DND-41 (cell line): ENCODE results near the gene GABBR2.

Experiments used
- ATAC-seq: fragments of 200-7000 bp; cut with Tn5 transposase; 3 replicates; pipeline ENCODE4 v1.9.1; 2021; ENCODE audit warnings: low read depth; ENCODE audit not compliant: insufficient read depth
- DNase-seq: peaks from one replicate; pipeline ENCODE4 v3.0.0-alpha.2; 2020
- H2AFZ ChIP-seq: 2 replicates; pipeline ENCODE4 v1.6.0; 2012; ENCODE audit warnings: low read depth, low read length
- H3K27ac ChIP-seq: 2 replicates; pipeline ENCODE4 v1.5.1; 2012; ENCODE audit warnings: low read length, inconsistent platforms
- H3K27me3 ChIP-seq: fragments of 200-600 bp; sonication (generic); 2 replicates; pipeline ENCODE4 v1.6.0; 2012; ENCODE audit warnings: low read length, mild to moderate bottlenecking, inconsistent platforms; ENCODE audit not compliant: insufficient read depth, poor library complexity
- H3K36me3 ChIP-seq: 2 replicates; pipeline ENCODE4 v1.5.1; 2012; ENCODE audit warnings: low read length, inconsistent platforms; ENCODE audit not compliant: insufficient read depth
- H3K4me1 ChIP-seq: 2 replicates; pipeline ENCODE4 v1.5.1; 2012; ENCODE audit warnings: mild to moderate bottlenecking, low read length; ENCODE audit not compliant: insufficient read depth
- H3K4me2 ChIP-seq: 2 replicates; pipeline ENCODE4 v1.6.0; 2012; ENCODE audit warnings: mild to moderate bottlenecking, moderate library complexity, low read length, inconsistent platforms; ENCODE audit not compliant: insufficient read depth
- H3K4me3 ChIP-seq, 2 experiments: fragments of 200-600 bp in 1 of 2; shearing (Covaris generic) in 1 of 2; 2 replicates each; pipeline ENCODE4 v1.5.1; 2012 to 2016; ENCODE audit warnings: inconsistent platforms in 2 of 2, low read length in 2 of 2, mild to moderate bottlenecking in 2 of 2, low read depth in 1 of 2, moderate library complexity in 1 of 2
- H3K79me2 ChIP-seq: 2 replicates; pipeline ENCODE4 v1.6.0; 2012; ENCODE audit warnings: low read length, inconsistent platforms; ENCODE audit not compliant: insufficient read depth
- H3K9ac ChIP-seq: 2 replicates; pipeline ENCODE4 v1.6.0; 2012; ENCODE audit warnings: low read depth, mild to moderate bottlenecking, inconsistent platforms, low read length, moderate library complexity
- H3K9me3 ChIP-seq: 2 replicates; pipeline ENCODE4 v1.5.1; 2012; ENCODE audit warnings: low read length, moderate library complexity, mild to moderate bottlenecking, inconsistent platforms; ENCODE audit not compliant: insufficient read depth, severe bottlenecking
- H4K20me1 ChIP-seq: 2 replicates; pipeline ENCODE4 v1.6.0; 2012; ENCODE audit warnings: low read length; ENCODE audit not compliant: insufficient read depth
- EZH2 ChIP-seq: IDR thresholded peaks from 3 replicates; pipeline ENCODE4 v1.6.1; 2012; ENCODE audit warnings: borderline replicate concordance, low read depth, mild to moderate bottlenecking, moderate library complexity, low read length, inconsistent platforms; ENCODE audit not compliant: severe bottlenecking
- TF ChIP-seq, protein P1 (sequence below): IDR thresholded peaks from 2 replicates; pipeline ENCODE4 v1.5.1; 2012; ENCODE audit warnings: borderline replicate concordance, low read length, moderate library complexity, mild to moderate bottlenecking; ENCODE audit not compliant: poor library complexity, severe bottlenecking; ENCODE audit errors: extremely low read depth

GABBR2 gene

DNA sequence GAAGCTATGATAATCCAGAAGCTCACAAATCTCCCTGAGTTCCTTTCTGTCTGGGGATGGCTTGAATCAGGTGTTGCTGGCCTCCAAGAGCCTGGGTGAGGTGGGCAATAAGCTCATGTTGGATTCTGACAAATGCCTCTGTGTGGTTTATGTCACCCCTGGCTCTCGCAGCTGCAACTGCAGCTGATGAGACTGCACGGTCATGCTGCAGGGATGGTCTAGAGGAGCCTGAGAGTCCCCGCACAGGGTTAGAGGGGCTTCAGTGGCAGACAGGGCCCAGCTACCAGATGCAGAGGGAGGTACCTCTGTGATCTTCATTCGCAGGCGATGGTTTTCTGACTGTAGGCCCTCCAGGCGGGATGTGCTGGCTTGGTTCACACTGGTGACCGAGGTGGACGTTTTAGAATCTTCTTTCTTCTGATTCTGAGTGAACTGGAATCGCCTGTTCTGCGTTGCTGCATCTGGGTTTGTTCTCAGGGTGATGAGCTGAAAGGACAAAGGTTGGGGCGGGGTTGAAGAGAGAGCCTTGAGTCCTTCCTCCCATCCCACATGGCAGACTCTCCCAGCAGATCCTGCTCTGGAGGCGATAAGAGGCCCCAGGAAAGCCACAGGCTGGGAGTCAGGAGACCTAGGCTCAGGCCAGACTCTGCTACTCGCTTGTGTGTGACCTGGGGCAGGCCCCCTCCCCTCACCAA is 405.6 kb downstream of the GABBR2 start:
- H3K4me2 ChIP-seq: no peak overlapping the region

DNA sequence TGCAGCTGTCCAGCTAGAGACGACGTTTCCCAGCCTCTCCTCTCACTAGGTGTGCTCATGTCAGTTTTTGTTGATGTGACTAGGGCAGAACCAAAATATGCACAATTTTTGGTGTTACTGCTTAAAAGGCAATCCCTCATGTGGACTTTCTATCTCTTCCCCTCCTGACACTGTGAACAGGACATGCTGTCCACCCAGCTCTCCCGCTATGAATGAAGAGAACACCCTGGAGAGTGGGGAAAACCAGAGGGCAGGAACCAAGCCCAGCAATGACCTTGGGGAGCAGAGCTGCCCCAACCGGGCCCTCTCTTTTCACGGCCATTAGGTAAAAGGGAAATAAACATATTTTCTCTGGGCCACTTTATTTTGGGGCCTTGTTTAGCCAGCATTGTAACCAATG is 406.6 kb downstream of the GABBR2 start:
- H3K4me3 ChIP-seq: no peak overlapping the region
- no peak overlapping the region for H3K4me2 ChIP-seq
- no peaks in the 10 kb centered on the region for H3K79me2 ChIP-seq
- DNase-seq (no peak), ATAC-seq (no peak)
- no peak overlapping the region for H3K9ac ChIP-seq
- no peaks in the 10 kb centered on the region for H4K20me1 ChIP-seq
- H3K9me3 ChIP-seq: no peaks in the 10 kb centered on the region
- H3K4me1 ChIP-seq: no peaks in the 10 kb centered on the region
- H2AFZ ChIP-seq: no peak overlapping the region
- peaks cover 9% of the 10 kb centered on the region for H3K27me3 ChIP-seq
- no peaks in the 10 kb centered on the region for H3K36me3 ChIP-seq
- H3K27ac ChIP-seq: no peak overlapping the region
- TF ChIP-seq, protein P1, sequence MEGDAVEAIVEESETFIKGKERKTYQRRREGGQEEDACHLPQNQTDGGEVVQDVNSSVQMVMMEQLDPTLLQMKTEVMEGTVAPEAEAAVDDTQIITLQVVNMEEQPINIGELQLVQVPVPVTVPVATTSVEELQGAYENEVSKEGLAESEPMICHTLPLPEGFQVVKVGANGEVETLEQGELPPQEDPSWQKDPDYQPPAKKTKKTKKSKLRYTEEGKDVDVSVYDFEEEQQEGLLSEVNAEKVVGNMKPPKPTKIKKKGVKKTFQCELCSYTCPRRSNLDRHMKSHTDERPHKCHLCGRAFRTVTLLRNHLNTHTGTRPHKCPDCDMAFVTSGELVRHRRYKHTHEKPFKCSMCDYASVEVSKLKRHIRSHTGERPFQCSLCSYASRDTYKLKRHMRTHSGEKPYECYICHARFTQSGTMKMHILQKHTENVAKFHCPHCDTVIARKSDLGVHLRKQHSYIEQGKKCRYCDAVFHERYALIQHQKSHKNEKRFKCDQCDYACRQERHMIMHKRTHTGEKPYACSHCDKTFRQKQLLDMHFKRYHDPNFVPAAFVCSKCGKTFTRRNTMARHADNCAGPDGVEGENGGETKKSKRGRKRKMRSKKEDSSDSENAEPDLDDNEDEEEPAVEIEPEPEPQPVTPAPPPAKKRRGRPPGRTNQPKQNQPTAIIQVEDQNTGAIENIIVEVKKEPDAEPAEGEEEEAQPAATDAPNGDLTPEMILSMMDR: no peak
- no peak for TF ChIP-seq EZH2

More for the DNA sequence above, 405.6 kb downstream of the GABBR2 start:
- no peak overlapping the region for H3K4me3 ChIP-seq
- TF ChIP-seq, protein P1: no peak
- no peak for TF ChIP-seq EZH2
- no peak overlapping the region for H3K27ac ChIP-seq
- no peaks in the 10 kb centered on the region for H4K20me1 ChIP-seq
- H3K79me2 ChIP-seq: no peaks in the 10 kb centered on the region
- DNase-seq (no peak), ATAC-seq (no peak)
- H3K9ac ChIP-seq: no peak overlapping the region
- no peaks in the 10 kb centered on the region for H3K4me1 ChIP-seq
- H3K9me3 ChIP-seq: no peaks in the 10 kb centered on the region
- H3K27me3 ChIP-seq: peaks cover 9% of the 10 kb centered on the region
- no peak overlapping the region for H2AFZ ChIP-seq
- H3K36me3 ChIP-seq: no peaks in the 10 kb centered on the region

DNA sequence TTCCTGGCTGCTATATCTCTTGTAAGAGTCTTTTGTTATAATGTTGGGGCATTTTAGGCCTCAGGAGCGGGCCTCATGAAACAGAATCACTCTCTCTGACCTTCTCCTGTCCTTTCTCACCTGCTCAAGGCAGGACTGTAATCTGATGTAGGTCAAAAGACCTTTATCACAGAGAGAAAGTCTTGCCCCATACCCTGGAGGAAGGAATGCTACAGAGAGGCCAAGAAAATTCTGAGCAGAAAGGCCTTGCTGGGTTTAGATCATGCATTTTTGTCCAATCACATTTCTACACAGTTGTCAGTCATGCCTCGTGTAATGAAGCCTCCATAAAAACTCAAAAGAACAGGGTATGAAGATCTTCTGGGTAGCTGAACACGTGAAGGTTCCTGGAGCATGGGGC is 408.1 kb downstream of the GABBR2 start:
- Histone ChIP-seq H3K27me3 (peaks cover 12% of the 10 kb centered on the region), H3K27ac (no peak overlapping the region), H3K9ac (no peak overlapping the region), H3K4me1 (no peaks in the 10 kb centered on the region), H3K4me2 (no peak overlapping the region), H4K20me1 (no peaks in the 10 kb centered on the region), H2AFZ (no peak overlapping the region), H3K9me3 (no peaks in the 10 kb centered on the region), H3K4me3 (no peak overlapping the region), H3K36me3 (no peaks in the 10 kb centered on the region), H3K79me2 (no peaks in the 10 kb centered on the region)
- TF ChIP-seq, protein P1: no peak
- no peak for TF ChIP-seq EZH2
- ATAC-seq (no peak), DNase-seq (no peak)

DNA sequence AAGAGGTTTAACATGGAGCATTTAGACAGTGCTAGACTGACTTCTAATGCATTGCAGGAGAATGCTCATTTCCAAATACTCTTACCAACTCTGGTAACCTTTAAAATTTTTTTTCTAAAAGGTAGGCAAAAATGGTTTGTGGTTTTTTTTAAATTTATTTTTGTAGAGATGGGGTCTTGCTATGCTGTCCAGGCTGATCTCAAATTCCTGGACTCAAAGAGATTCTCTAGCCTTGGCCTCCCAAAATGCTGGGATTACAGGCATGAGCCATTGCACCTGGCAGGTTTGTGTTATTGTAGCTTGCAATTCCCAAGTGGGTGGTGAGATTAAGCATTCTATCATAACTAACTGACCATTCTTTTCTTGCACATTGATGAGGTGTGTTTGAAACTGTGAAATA is 410.3 kb downstream of the GABBR2 start:
- H3K79me2 ChIP-seq: no peaks in the 10 kb centered on the region
- H3K4me3 ChIP-seq: no peak overlapping the region
- no peak overlapping the region for H2AFZ ChIP-seq
- no peak overlapping the region for H3K27ac ChIP-seq
- H3K36me3 ChIP-seq: no peaks in the 10 kb centered on the region
- no peak for TF ChIP-seq EZH2
- TF ChIP-seq, protein P1: no peak
- H3K9ac ChIP-seq: no peak overlapping the region
- no peaks in the 10 kb centered on the region for H3K4me1 ChIP-seq
- DNase-seq: no peak
- no peak overlapping the region for H3K4me2 ChIP-seq
- no peaks in the 10 kb centered on the region for H4K20me1 ChIP-seq
- H3K27me3 ChIP-seq: peaks cover 12% of the 10 kb centered on the region
- ATAC-seq: no peak
- H3K9me3 ChIP-seq: no peaks in the 10 kb centered on the region
